ENCODE measurements around the gene SPNS3.

The SPNS3 gene

DNA sequence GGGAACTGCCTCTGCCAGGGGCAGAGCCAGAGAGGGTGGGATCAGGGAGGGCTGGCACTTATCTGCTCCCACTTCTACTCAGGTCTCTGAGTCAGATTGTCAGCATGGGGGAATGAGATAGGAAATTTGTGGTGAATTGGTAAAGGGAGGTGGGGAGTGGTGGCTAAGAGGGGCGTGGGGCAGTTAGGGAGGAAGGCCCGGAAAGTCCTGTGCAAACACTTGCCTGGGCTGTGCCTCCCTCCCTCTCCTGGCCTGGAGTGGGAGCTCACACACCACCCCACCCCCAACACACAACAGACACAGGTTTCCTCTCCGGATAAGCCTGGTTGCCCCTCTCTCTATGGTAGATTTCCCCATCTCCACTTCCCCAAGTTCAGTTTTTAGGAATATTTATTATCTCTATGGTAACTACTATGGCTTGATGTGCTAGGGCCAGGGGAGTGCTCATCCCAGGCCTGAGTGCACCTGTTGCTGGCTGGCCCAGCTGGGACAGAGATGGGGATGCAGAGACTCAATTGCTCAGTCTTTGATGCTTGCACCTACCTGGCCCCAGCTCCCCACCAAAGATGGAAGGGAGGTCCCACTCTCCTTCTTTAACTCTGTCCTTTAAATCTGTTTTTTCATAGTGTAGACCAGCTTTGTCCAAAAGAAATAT is 67.7 kb downstream of the SPNS3 start:
- no peak for DNase-seq (ENCODE audit: extremely low spot score)
- ChIA-PET CTCF (interaction anchor here (1.1 kb wide), 1 partner anchor 82 kb away, joined by 3 read pairs; no protein-coding TSS in a partner anchor), POLR2A (no interaction called here)
- no peak for TF ChIP-seq ELF4 (IDR thresholded peaks at IDR 0.05)
- no peak for TF ChIP-seq FOXK2 (IDR thresholded peaks at IDR 0.05)
- TF ChIP-seq TARDBP (IDR thresholded peaks at IDR 0.05), result no peak
- TF ChIP-seq CTBP1 (IDR thresholded peaks at IDR 0.05; ENCODE audit: borderline replicate concordance), result no peak
- TF ChIP-seq, protein P1, sequence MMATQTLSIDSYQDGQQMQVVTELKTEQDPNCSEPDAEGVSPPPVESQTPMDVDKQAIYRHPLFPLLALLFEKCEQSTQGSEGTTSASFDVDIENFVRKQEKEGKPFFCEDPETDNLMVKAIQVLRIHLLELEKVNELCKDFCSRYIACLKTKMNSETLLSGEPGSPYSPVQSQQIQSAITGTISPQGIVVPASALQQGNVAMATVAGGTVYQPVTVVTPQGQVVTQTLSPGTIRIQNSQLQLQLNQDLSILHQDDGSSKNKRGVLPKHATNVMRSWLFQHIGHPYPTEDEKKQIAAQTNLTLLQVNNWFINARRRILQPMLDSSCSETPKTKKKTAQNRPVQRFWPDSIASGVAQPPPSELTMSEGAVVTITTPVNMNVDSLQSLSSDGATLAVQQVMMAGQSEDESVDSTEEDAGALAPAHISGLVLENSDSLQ (IDR thresholded peaks at IDR 0.05), result no peak
- TF ChIP-seq FOXA1 (IDR thresholded peaks at IDR 0.05), result no peak
- TF ChIP-seq ZNF384 (IDR thresholded peaks at IDR 0.05), result no peak
- TF ChIP-seq SUZ12 (IDR thresholded peaks at IDR 0.05), result no peak
- TF ChIP-seq ARNT (IDR thresholded peaks at IDR 0.05), result no peak
- TF ChIP-seq FOXM1 (IDR thresholded peaks at IDR 0.05; ENCODE audit: borderline replicate concordance), result no peak
- TF ChIP-seq SP1 (IDR thresholded peaks at IDR 0.05), result no peak
- no peak for TF ChIP-seq NFRKB (IDR thresholded peaks at IDR 0.05)

DNA sequence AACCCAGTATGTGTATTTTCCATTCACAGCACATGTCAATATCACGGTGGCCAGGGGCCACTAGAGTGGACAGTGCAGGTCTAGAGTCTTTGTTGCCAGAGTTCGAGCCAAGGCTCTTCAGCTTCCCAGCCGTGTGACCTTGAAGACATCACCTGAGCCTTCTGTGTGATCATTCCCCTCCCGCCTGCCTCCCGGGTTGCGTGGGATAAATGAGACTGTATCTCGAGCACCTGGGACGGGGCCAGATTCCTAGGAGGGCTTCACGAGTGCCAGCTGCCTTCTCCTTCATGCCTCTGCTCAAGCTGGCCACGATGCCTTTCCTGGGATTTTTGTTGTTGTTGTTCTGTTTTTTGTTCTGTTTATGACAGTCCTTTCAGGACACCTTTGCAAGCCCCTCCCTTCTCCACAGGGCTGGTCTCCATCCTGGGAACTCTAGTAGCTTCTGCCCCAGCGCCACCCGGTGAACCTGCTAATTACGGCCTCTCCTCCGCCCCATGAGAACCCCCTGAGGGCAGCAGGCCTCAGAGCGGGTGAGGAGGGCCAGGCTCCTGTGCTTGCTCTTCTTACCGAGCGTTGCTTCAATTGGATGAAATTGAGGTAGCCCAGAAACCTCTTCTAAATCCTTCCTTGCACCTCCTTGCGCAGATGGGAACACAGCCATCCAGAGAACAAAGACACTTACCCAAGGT is 68.9 kb downstream of the SPNS3 start:
- CTCF ChIA-PET, result no interaction called here
- TF ChIP-seq HDGF (IDR thresholded peaks at IDR 0.05; ENCODE audit: borderline replicate concordance) (no peak), ARNT (IDR thresholded peaks at IDR 0.05) (no peak), TARDBP (IDR thresholded peaks at IDR 0.05) (no peak), SP1 (IDR thresholded peaks at IDR 0.05) (no peak), SUZ12 (IDR thresholded peaks at IDR 0.05) (no peak), BHLHE40 (IDR thresholded peaks at IDR 0.05; ENCODE audit: borderline replicate concordance) (no peak), L3MBTL2 (conservative IDR thresholded peaks at IDR 0.05) (no peak), LEF1 (IDR thresholded peaks at IDR 0.05; ENCODE audit: borderline replicate concordance) (no peak)
- POLR2A ChIA-PET, result no interaction called here
- no peak for DNase-seq (ENCODE audit: extremely low spot score)

DNA sequence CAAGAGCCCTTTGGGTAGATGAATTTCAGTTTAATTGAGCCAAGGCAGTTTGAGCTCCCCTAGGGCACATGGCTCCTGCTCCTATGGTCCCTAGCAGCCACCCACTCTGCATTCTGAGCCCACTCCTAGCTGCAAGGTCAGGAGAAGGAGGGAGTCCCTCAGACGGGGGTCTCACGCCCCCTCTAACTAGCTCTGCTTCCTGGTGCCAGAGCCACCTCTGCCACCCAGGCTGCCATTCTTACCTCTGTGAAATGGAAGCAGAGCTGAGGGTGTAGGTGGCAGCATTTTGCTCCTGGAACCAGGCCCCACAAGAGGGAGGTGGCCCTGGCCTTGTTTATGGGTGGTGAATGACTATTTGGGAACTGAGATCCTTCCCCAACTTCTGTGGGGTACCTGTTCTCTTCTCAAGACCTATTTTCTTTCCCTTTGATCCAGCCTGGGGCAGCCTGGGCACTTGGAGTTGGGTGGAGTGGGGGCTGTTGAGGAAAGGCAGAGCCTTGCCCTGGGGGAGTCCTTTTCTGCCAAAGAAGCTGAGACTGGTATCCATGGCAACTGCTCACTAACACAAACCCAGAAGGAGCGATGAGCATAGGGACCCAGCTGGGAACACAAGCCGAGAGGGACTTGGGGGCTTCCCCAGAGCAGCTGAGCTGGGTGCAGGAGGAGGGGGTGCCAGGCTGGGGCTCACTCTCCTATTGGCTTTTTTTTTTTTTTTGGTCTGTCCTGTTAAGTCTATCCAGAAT is 69.7 kb downstream of the SPNS3 start:
- ChIA-PET POLR2A (no interaction called here), CTCF (no interaction called here)
- TF ChIP-seq HDGF (IDR thresholded peaks at IDR 0.05; ENCODE audit: borderline replicate concordance), result no peak
- no peak for TF ChIP-seq CTBP1 (IDR thresholded peaks at IDR 0.05; ENCODE audit: borderline replicate concordance)
- TF ChIP-seq, protein P1 (IDR thresholded peaks at IDR 0.05), result no peak
- no peak for TF ChIP-seq NFRKB (IDR thresholded peaks at IDR 0.05)
- no peak for TF ChIP-seq BHLHE40 (IDR thresholded peaks at IDR 0.05; ENCODE audit: borderline replicate concordance)
- no peak for TF ChIP-seq LEF1 (IDR thresholded peaks at IDR 0.05; ENCODE audit: borderline replicate concordance)
- TF ChIP-seq FOXM1 (IDR thresholded peaks at IDR 0.05; ENCODE audit: borderline replicate concordance), result no peak
- no peak for TF ChIP-seq FOXA1 (IDR thresholded peaks at IDR 0.05)
- no peak for TF ChIP-seq ARNT (IDR thresholded peaks at IDR 0.05)
- TF ChIP-seq SP1 (IDR thresholded peaks at IDR 0.05), result no peak
- DNase-seq (ENCODE audit: extremely low spot score), result no peak

DNA sequence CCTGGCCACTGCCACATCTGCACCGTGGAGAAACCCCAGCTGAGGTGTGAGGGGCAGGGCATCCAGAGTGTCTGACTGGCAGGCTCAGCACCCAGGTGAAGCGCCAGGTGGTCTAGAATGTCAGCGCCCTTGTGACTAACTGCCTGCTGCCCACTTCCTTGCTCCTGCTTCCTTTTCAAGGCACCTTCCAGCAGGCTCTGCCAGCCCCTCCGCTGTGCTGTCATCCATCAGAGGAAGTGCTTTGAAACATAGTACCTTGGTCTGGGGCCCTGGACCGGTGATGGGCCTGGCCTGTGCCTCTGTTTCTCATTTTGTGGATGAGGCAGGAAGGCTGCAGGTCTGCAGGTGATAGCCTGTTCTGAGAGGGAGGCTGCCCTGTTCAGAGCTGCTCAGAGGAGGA is 70.4 kb downstream of the SPNS3 start:
- ChIA-PET CTCF (no interaction called here), POLR2A (no interaction called here)
- DNase-seq (ENCODE audit: extremely low spot score), result no peak

DNA sequence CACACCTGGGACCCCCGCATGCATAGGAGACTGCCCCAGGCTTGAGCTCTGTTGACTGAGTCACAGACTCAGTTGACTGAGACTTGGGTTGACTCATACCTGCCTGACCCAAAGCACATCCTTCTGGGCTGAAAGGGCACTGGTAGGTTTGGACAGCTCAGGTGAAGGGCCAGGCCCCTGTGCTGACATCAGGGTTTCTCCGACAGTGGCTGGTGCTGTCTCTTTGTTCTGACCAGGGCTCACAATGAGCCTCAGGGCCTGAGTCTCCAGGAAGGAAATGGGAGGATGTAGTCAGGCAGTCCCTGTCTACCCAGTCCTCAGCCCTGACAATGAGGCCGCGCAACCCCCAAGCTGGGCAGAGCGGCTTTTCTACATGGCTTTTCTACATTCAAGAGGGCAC is 71.4 kb downstream of the SPNS3 start:
- ChIA-PET POLR2A (no interaction called here), CTCF (interaction anchor here (0.6 kb wide), 1 partner anchor 322 kb away, joined by 3 read pairs; no protein-coding TSS in a partner anchor)
- TF ChIP-seq, protein P1 (IDR thresholded peaks at IDR 0.05), result no peak
- TF ChIP-seq HDGF (IDR thresholded peaks at IDR 0.05; ENCODE audit: borderline replicate concordance) (no peak), FOXM1 (IDR thresholded peaks at IDR 0.05; ENCODE audit: borderline replicate concordance) (no peak), CTBP1 (IDR thresholded peaks at IDR 0.05; ENCODE audit: borderline replicate concordance) (no peak), BHLHE40 (IDR thresholded peaks at IDR 0.05; ENCODE audit: borderline replicate concordance) (no peak), TARDBP (IDR thresholded peaks at IDR 0.05) (no peak), LEF1 (IDR thresholded peaks at IDR 0.05; ENCODE audit: borderline replicate concordance) (no peak), NFRKB (IDR thresholded peaks at IDR 0.05) (no peak), FOXA1 (IDR thresholded peaks at IDR 0.05) (no peak), ELF4 (IDR thresholded peaks at IDR 0.05) (no peak), L3MBTL2 (conservative IDR thresholded peaks at IDR 0.05) (no peak), SUZ12 (IDR thresholded peaks at IDR 0.05) (no peak), ZNF384 (IDR thresholded peaks at IDR 0.05) (no peak), FOXK2 (IDR thresholded peaks at IDR 0.05) (no peak), ARNT (IDR thresholded peaks at IDR 0.05) (no peak), SP1 (IDR thresholded peaks at IDR 0.05) (no peak)
- no peak for DNase-seq (ENCODE audit: extremely low spot score)

More for the DNA sequence above, 70.4 kb downstream of the SPNS3 start:
- no peak for TF ChIP-seq SUZ12 (IDR thresholded peaks at IDR 0.05)
- no peak for TF ChIP-seq TARDBP (IDR thresholded peaks at IDR 0.05)
- no peak for TF ChIP-seq BHLHE40 (IDR thresholded peaks at IDR 0.05; ENCODE audit: borderline replicate concordance)
